ENCODE results near the gene OPCML.

Gene OPCML

GRCh38 chr11:132892876-132893275 lies 639.4 kb downstream of the OPCML start:
- DNase-seq (ENCODE audit: low read depth), result no peak

- no peak for DNase-seq (ENCODE audit: low read depth)
Observed at GRCh38 chr11:132888226-132888625, 644.1 kb downstream of the OPCML start.

- peak; percentile 53 for DNase-seq (ENCODE audit: low read depth)
Observed at GRCh38 chr11:132886335-132886734, 646.0 kb downstream of the OPCML start.

GRCh38 chr11:132883241-132883640 lies 649.1 kb downstream of the OPCML start:
- no peak for DNase-seq (ENCODE audit: low read depth)

GRCh38 chr11:132881622-132882021 lies 650.7 kb downstream of the OPCML start:
- no peak for DNase-seq (ENCODE audit: low read depth)

- no peak for DNase-seq (ENCODE audit: low read depth)
Observed at GRCh38 chr11:132878111-132878510, 654.2 kb downstream of the OPCML start.

- no peak for DNase-seq (ENCODE audit: low read depth)
Observed at GRCh38 chr11:132876705-132877104, 655.6 kb downstream of the OPCML start.

- DNase-seq (ENCODE audit: low read depth), result no peak
Observed at GRCh38 chr11:132876239-132876638, 656.1 kb downstream of the OPCML start.

GRCh38 chr11:132874638-132875037 lies 657.7 kb downstream of the OPCML start:
- DNase-seq (ENCODE audit: low read depth), result peak; percentile 44

- no peak for DNase-seq (ENCODE audit: low read depth)
Observed at GRCh38 chr11:132873841-132874240, 658.5 kb downstream of the OPCML start.

GRCh38 chr11:132872211-132872610 lies 660.1 kb downstream of the OPCML start:
- no peak for DNase-seq (ENCODE audit: low read depth)

GRCh38 chr11:132866783-132867545 lies 665.3 kb downstream of the OPCML start:
- DNase-seq (ENCODE audit: low read depth), result no peak

GRCh38 chr11:132865623-132866022 lies 666.7 kb downstream of the OPCML start:
- DNase-seq (ENCODE audit: low read depth), result no peak

- no peak for DNase-seq (ENCODE audit: low read depth)
Observed at GRCh38 chr11:132864811-132865576, 667.3 kb downstream of the OPCML start.

GRCh38 chr11:132862933-132863332 lies 669.4 kb downstream of the OPCML start:
- no peak for DNase-seq (ENCODE audit: low read depth)

GRCh38 chr11:132862137-132862536 lies 670.2 kb downstream of the OPCML start:
- DNase-seq (ENCODE audit: low read depth), result no peak

- no peak for DNase-seq (ENCODE audit: low read depth)
Observed at GRCh38 chr11:132859306-132859705, 673.0 kb downstream of the OPCML start.

- DNase-seq (ENCODE audit: low read depth), result no peak
Observed at GRCh38 chr11:132858223-132858622, 674.1 kb downstream of the OPCML start.

- no peak for DNase-seq (ENCODE audit: low read depth)
Observed at GRCh38 chr11:132856032-132856431, 676.3 kb downstream of the OPCML start.

- DNase-seq (ENCODE audit: low read depth), result no peak
Observed at GRCh38 chr11:132855516-132855915, 676.8 kb downstream of the OPCML start.

- DNase-seq (ENCODE audit: low read depth), result no peak
Observed at GRCh38 chr11:132853886-132854285, 678.4 kb downstream of the OPCML start.

- no peak for DNase-seq (ENCODE audit: low read depth)
Observed at GRCh38 chr11:132852361-132852760, 679.9 kb downstream of the OPCML start.

GRCh38 chr11:132851247-132851646 lies 681.1 kb downstream of the OPCML start:
- no peak for DNase-seq (ENCODE audit: low read depth)

Data from HS-5 (cell line).